WERI-Rb-1 (cell line): Measurements from ENCODE around the gene RAPGEF4.
"Not testable (repeated sequence)": the region's sequence is repeated elsewhere in the genome, so short reads cannot be mapped to it uniquely, and the experiment has no call there.

Source experiments
- DNase-seq: peaks from one replicate; pipeline ENCODE4 v3.0.0-alpha.2; 2020
- H3K27ac ChIP-seq: fragments of 250-450 bp; sonication (Bioruptor Pico); 2 replicates; pipeline ENCODE4 v1.5.1; 2020; ENCODE audit warnings: mild to moderate bottlenecking, moderate library complexity
- H3K27me3 ChIP-seq: fragments of 250-450 bp; sonication (Bioruptor Pico); 2 replicates; pipeline ENCODE4 v1.5.1; 2021; ENCODE audit warnings: mild to moderate bottlenecking, low read depth, moderate library complexity; ENCODE audit not compliant: insufficient read depth, severe bottlenecking
- H3K36me3 ChIP-seq: fragments of 250-450 bp; sonication (Bioruptor Pico); 2 replicates; pipeline ENCODE4 v1.5.1; 2020; ENCODE audit warnings: mild to moderate bottlenecking, moderate library complexity
- H3K4me3 ChIP-seq: 2 replicates; pipeline ENCODE4 v1.5.1; 2011; ENCODE audit warnings: low read depth, mild to moderate bottlenecking, control low read depth, low read length
- H3K9me3 ChIP-seq: fragments of 250-450 bp; sonication (Bioruptor Pico); 2 replicates; pipeline ENCODE4 v1.5.1; 2021; ENCODE audit warnings: mild to moderate bottlenecking, moderate library complexity; ENCODE audit not compliant: severe bottlenecking
- CTCF ChIP-seq: IDR thresholded peaks from 2 replicates; pipeline ENCODE4 v1.5.1; 2011; ENCODE audit warnings: low read depth, mild to moderate bottlenecking, control low read depth, inconsistent platforms, low read length

RAPGEF4 gene

DNA sequence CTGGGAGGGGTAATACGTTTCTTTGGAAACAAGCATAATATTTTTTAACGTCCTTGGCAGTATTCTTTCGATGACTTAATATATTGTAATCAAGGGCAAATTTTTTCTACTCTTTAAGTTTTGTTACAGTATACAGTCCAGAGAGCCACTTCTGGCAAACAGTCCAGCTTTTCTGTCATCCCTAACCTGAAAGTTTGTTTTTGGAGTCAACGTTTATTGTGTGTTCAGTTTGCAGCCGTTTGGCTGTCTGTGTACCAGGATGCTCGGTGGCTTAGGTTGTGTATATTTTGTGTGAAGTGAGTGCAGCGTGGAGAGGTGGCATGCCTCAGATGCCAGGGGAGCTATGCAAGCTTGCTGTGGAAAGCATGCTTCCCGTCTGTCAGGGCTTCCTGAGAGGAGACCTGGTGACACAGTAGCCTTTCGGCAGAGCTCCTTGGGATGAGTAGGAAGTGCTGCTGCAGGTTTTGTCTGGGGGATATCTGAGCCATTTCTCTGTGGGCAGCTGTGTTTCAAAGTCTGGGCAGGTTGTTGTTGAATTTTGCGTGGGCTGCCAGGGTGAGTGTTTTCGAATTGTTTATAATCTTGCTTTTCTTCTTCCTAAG, 354.7 kb downstream of the RAPGEF4 start:
- DNase-seq, result no peak
- Histone ChIP-seq H3K36me3 (peaks cover 23% of the 10 kb centered on the region), H3K27ac (no peak overlapping the region), H3K27me3 (no peaks in the 10 kb centered on the region), H3K4me3 (no peak overlapping the region), H3K9me3 (no peaks in the 10 kb centered on the region)
- no peak for TF ChIP-seq CTCF

GRCh38 chr2:173090973-173091660, 355.5 kb downstream of the RAPGEF4 start:
- TF ChIP-seq CTCF, result 0 out of 2 replicates have a peak, but pooled peaks have one; percentile 21
- H3K27me3 ChIP-seq, result no peaks in the 10 kb centered on the region
- no peaks in the 10 kb centered on the region for H3K9me3 ChIP-seq
- peaks cover 23% of the 10 kb centered on the region for H3K36me3 ChIP-seq
- no peak overlapping the region for H3K4me3 ChIP-seq
- H3K27ac ChIP-seq, result no peak overlapping the region
- DNase-seq, result no peak

DNA sequence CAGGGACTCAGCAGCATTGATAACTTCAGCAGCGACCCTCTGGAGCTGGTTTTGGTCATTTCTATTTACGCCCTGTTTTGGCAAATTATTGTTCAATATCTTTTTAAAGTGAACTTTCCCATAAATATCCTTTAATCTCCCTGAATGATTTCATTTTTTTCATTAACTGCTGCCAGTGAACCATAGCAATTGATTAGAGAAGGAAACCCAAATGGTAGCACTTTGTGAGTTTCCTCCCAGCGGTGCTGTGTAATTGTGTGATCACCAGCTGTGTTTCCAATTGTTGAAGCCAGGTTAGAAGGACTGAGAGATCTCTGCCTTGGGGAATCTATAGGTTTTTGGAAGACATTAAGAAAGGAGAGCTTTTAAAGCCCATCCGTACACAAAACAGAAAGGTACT, 356.3 kb downstream of the RAPGEF4 start:
- no peaks in the 10 kb centered on the region for H3K27me3 ChIP-seq
- H3K9me3 ChIP-seq, result no peaks in the 10 kb centered on the region
- H3K36me3 ChIP-seq, result peaks cover 25% of the 10 kb centered on the region
- no peak for DNase-seq
- H3K27ac ChIP-seq, result no peak overlapping the region
- no peak overlapping the region for H3K4me3 ChIP-seq
- no peak for TF ChIP-seq CTCF

- Histone ChIP-seq H3K27me3 (no peaks in the 10 kb centered on the region), H3K36me3 (peaks cover 27% of the 10 kb centered on the region), H3K27ac (no peak overlapping the region), H3K9me3 (no peaks in the 10 kb centered on the region), H3K4me3 (no peak overlapping the region)
- TF ChIP-seq CTCF, result no peak
- no peak for DNase-seq
Measured at GRCh38 chr2:173092844-173093402, 357.3 kb downstream of the RAPGEF4 start.

- H3K27me3 ChIP-seq, H3K4me3 ChIP-seq, H3K9me3 ChIP-seq, H3K27ac ChIP-seq, DNase-seq: not testable (repeated sequence)
- H3K36me3 ChIP-seq, result peaks cover 27% of the 10 kb centered on the region
Measured at GRCh38 chr2:173093617-173094016, 358.0 kb downstream of the RAPGEF4 start.

DNA sequence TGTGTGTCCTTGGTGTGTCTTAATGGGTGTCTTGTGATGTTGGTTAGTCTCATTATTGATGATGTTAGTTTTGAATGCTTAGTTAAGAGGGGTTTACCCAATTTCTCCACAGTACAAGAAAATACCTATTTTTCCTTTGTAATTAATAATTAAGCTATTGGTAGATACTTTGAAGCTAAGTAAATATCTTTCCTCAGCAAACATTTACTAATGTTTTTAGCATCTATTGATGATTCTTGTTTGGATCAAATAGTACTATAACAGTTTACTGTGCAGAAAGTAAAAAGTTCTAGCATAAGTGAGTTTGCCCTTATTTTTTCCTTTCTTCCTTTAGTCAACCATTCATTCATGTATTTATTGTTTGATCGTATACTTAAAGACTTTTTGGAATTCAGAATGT, 359.1 kb downstream of the RAPGEF4 start:
- peaks cover 27% of the 10 kb centered on the region for H3K36me3 ChIP-seq
- no peak for TF ChIP-seq CTCF
- no peak overlapping the region for H3K4me3 ChIP-seq
- H3K27me3 ChIP-seq, result no peaks in the 10 kb centered on the region
- no peak overlapping the region for H3K27ac ChIP-seq
- no peaks in the 10 kb centered on the region for H3K9me3 ChIP-seq
- no peak for DNase-seq
